22Rv1 (cell line): ENCODE data around the gene AUP1.
A peak's percentile ranks its signal among the peaks of the same experiment; 100 is the strongest.

Source experiments
- H3K27ac ChIP-seq: fragments of 450-650 bp; 2 replicates; pipeline ENCODE4 v1.5.1; 2017
- ZFX ChIP-seq: fragments of 450-650 bp; IDR thresholded peaks from 2 replicates; pipeline ENCODE4 v1.6.1; 2017; ENCODE audit warnings: antibody characterized with exemption, borderline replicate concordance
- TF ChIP-seq, protein P1 (sequence below): fragments of 450-650 bp; IDR thresholded peaks from 2 replicates; pipeline ENCODE4 v1.5.1; 2017; ENCODE audit warnings: mild to moderate bottlenecking

The AUP1 gene

GRCh38 chr2:74544634-74545033 lies 15.1 kb upstream of the AUP1 start:
- no peak for TF ChIP-seq ZFX
- TF ChIP-seq, protein P1, sequence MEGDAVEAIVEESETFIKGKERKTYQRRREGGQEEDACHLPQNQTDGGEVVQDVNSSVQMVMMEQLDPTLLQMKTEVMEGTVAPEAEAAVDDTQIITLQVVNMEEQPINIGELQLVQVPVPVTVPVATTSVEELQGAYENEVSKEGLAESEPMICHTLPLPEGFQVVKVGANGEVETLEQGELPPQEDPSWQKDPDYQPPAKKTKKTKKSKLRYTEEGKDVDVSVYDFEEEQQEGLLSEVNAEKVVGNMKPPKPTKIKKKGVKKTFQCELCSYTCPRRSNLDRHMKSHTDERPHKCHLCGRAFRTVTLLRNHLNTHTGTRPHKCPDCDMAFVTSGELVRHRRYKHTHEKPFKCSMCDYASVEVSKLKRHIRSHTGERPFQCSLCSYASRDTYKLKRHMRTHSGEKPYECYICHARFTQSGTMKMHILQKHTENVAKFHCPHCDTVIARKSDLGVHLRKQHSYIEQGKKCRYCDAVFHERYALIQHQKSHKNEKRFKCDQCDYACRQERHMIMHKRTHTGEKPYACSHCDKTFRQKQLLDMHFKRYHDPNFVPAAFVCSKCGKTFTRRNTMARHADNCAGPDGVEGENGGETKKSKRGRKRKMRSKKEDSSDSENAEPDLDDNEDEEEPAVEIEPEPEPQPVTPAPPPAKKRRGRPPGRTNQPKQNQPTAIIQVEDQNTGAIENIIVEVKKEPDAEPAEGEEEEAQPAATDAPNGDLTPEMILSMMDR: peak; percentile 69
- H3K27ac ChIP-seq: no peak overlapping the region

DNA sequence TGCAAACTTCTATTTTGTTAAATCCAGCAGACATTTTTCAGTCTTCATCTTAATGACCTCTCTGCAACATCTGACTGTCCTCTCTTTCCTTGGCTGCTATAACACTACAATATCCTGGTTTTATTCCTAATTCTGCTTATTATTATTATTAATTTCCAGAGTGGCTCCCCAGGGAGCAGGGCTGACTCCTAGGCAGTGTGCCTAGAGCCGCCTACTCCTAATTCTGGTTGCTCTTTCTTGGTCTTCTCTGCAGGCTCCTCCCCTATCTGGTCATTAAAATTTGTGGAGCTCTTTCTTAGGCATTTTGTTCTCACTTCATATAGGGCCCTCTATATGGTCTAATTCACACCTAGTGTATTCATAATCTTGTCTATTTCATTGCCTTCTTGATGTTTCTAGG lies 13.5 kb upstream of the AUP1 start:
- no peak overlapping the region for H3K27ac ChIP-seq
- no peak for TF ChIP-seq ZFX
- TF ChIP-seq, protein P1: no peak

- H3K27ac ChIP-seq: no peak overlapping the region
- TF ChIP-seq ZFX: no peak
- TF ChIP-seq, protein P1: no peak
Observed at GRCh38 chr2:74540291-74540690, 10.8 kb upstream of the AUP1 start.

- no peak for TF ChIP-seq ZFX
Observed at GRCh38 chr2:74538881-74539339, 9.4 kb upstream of the AUP1 start.

DNA sequence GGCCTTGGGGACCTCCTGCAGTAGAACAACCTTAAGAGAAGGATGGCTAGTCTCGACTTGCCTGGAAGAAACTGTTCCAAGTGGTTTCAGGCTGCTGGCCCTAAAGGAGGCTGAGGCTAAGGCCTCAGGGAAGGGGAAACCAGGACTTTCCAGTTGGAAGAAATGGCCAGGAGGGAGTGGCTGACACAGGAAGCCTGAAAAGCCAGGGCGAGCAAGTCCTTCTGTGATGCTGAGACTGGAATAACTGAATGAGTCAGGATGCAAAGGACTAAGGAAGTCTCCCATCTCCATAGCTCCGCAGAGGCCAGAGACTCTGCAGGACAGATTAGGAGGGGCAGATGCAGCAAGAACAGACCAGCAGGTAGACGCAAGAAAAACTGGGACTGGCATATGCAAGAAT lies 7.6 kb upstream of the AUP1 start:
- H3K27ac ChIP-seq: no peak overlapping the region
- TF ChIP-seq ZFX: no peak
- TF ChIP-seq, protein P1: no peak

More at GRCh38 chr2:74538881-74539339, 9.4 kb upstream of the AUP1 start:
- no peak overlapping the region for H3K27ac ChIP-seq

DNA sequence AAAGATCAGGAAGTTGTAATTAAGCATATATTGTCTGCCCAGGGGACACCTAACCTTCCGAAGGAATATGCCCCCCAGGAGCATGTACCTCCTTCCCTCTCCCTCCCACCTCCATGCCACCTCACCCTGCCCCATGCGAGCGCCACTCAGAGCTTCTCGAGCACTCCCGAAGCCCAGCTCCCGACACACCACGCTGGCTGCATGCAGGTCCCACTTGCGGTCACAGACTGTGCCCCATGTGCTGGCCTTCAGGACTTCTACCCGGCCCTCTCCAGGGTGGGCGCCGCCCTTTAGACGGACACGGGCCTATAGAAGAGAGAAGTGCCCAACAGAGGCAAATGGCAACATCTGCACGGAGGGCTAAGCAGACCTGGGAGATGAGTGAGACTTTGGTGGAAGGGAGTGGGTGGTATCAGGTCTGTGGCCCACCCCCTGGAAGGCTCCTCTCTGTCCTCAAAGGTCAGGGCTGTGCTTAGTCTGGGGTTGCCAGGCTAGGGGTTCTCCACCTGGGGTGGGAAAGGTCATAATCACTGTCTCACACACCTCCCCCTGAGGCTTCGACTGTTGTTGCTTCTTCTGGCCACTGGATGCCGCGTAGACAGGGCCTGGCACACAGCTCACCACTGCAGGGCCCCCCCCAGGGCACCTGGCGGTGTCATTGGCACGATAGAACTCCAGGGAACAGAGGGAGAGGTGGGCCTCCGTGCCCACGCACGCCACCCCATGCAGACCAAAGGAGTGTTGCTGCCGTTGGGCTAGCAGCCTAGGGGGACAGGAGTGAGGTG lies 6.9 kb upstream of the AUP1 start:
- TF ChIP-seq, protein P1: no peak
- no peak for TF ChIP-seq ZFX
- H3K27ac ChIP-seq: no peak overlapping the region

DNA sequence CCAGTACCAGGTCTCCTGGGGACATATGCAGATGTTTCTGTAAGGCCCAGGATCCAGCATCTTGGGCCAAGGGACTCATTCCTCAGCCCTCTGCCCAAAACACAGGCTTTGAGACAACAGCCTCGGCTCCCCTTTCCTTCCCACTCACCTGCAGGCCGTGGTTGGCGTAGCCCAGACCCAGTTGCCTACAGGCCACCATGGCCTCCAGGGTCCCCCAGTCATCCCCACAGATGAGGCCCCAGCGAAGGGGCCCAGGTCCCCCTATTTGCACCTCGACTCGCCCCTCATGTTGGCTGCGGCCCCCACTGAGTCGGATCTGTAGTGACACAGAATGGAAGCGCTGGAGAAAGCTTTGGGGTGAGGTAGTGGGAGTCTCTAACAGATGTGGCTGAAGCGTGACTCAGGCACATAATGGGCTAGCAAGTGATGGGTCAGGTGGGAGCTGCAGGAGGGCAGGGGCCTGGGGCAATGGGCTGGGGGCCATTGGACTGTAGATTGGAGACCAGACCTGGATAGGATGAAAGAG lies 6.0 kb upstream of the AUP1 start:
- no peak overlapping the region for H3K27ac ChIP-seq
- no peak for TF ChIP-seq ZFX
- TF ChIP-seq, protein P1: no peak

GRCh38 chr2:74534411-74534810 lies 4.9 kb upstream of the AUP1 start:
- H3K27ac ChIP-seq: no peak overlapping the region
- TF ChIP-seq, protein P1: no peak
- no peak for TF ChIP-seq ZFX
